ENCODE data around the gene BICD1. TPM values are rescaled to one million over a fixed set of nuclear protein-coding genes. Genes with fewer than 3 reads are reported as not detected.

The BICD1 gene
- total and polyA plus RNA-seq, 2 donors (not counting 3 experiments of a cell fraction or from before 2014, with no cell fraction given): 12.2 to 51.0 TPM

- H3K4me3 ChIP-seq (replicated peaks in 1 of 3; ENCODE audit: insufficient read depth in 1 of 3, low read depth in 1 of 3, low read length in 3 of 3): no peak overlapping the region
- no peak overlapping the region for H3K9ac ChIP-seq (replicated peaks; ENCODE audit: extremely low read depth, insufficient read depth, low read length)
- H3K4me2 ChIP-seq (ENCODE audit: insufficient read depth, low read length): no peak overlapping the region
- no peaks in the 10 kb centered on the region for H3K9me1 ChIP-seq (replicated peaks; ENCODE audit: control insufficient read depth, extremely low read depth, insufficient read depth, low read length)
- POLR2A ChIA-PET: no interaction called here
- no peaks in the 10 kb centered on the region for H3K27me3 ChIP-seq (ENCODE audit: control insufficient read depth in 2 of 2, insufficient read depth in 2 of 2, low read length in 2 of 2)
- no peak overlapping the region for H3K27ac ChIP-seq (ENCODE audit: insufficient read depth, low read depth, low read length)
- CTCF ChIA-PET: no interaction called here
- BruUV-seq (replicated peaks): no TSS peak
- H3K9me3 ChIP-seq (replicated peaks; ENCODE audit: control insufficient read depth, insufficient read depth, low read length): no peaks in the 10 kb centered on the region
- no peaks in the 10 kb centered on the region for H3K36me3 ChIP-seq (ENCODE audit: control insufficient read depth in 2 of 2, extremely low read depth in 1 of 2, insufficient read depth in 2 of 2, low read length in 2 of 2)
- H2AFZ ChIP-seq (ENCODE audit: low read depth, low read length): no peak overlapping the region
- no peaks in the 10 kb centered on the region for H3K79me2 ChIP-seq (ENCODE audit: control insufficient read depth, insufficient read depth, low read length)
- DNase-seq (ENCODE audit: low read depth, low spot score): no peak
- H3K4me1 ChIP-seq (ENCODE audit: control insufficient read depth, extremely low read depth, insufficient read depth, low read length): no peaks in the 10 kb centered on the region
- intact Hi-C loops (cut with micrococcal nuclease): no loop called here
- no peaks in the 10 kb centered on the region for H4K20me1 ChIP-seq (replicated peaks; ENCODE audit: control insufficient read depth, extremely low read depth, insufficient read depth, low read length)
- dilution Hi-C loops (cut with MboI; ENCODE audit: extremely low pct_ligation_motif_present, low sequenced_read_pairs): no loop called here
- FAIRE-seq: no peak
- TF ChIP-seq EZH2 (IDR thresholded peaks at IDR 0.05; ENCODE audit: borderline replicate concordance, low read depth, low read length, severe bottlenecking): no peak
- no peak for TF ChIP-seq MYC (IDR thresholded peaks at IDR 0.05; ENCODE audit: low read depth, low read length)
- no peak for TF ChIP-seq FOS (IDR thresholded peaks at IDR 0.05; ENCODE audit: borderline replicate concordance, insufficient read depth, low read length)
- no peak for TF ChIP-seq GATA2 (IDR thresholded peaks at IDR 0.05; ENCODE audit: insufficient read depth, insufficient read length, low read depth, low read length)
- no peak for TF ChIP-seq CTCF (IDR thresholded peaks at IDR 0.05; ENCODE audit: extremely low read depth in 1 of 2, insufficient read depth in 1 of 2, low read depth in 1 of 2, low read length in 2 of 2)
- no peak for TF ChIP-seq JUN (IDR thresholded peaks at IDR 0.05; ENCODE audit: borderline replicate concordance, insufficient read depth, insufficient read length, low read depth)
- TF ChIP-seq POLR2AphosphoS5 (IDR thresholded peaks at IDR 0.05; ENCODE audit: insufficient read depth, low read depth, low read length): no peak
- TF ChIP-seq, protein P1, sequence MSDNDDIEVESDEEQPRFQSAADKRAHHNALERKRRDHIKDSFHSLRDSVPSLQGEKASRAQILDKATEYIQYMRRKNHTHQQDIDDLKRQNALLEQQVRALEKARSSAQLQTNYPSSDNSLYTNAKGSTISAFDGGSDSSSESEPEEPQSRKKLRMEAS (IDR thresholded peaks at IDR 0.05; ENCODE audit: insufficient read depth, insufficient read length): no peak
- TF ChIP-seq POLR2A (IDR thresholded peaks at IDR 0.05; ENCODE audit: low read depth, low read length): no peak
These were observed 84.8 kb downstream of the BICD1 start for GRCh38 chr12:32191445-32191844.
